ENCODE measurements around the gene CIRBP. TPM values are rescaled to one million over a fixed set of nuclear protein-coding genes. Genes with fewer than 3 reads are reported as not detected.

The CIRBP gene
- total and polyA plus RNA-seq, 4 donors: 41.1 to 135 (median 96.9) TPM

- 23% methylated on average over 29 of the region's 29 CpGs for WGBS
- H3K9ac ChIP-seq (ENCODE audit: low read depth in 1 of 2, low read length in 2 of 2): peak overlapping the region in 1 of 2 donors; percentile 30
These were observed 14.2 kb downstream of the CIRBP start for GRCh38 chr19:1283207-1283916.

DNA sequence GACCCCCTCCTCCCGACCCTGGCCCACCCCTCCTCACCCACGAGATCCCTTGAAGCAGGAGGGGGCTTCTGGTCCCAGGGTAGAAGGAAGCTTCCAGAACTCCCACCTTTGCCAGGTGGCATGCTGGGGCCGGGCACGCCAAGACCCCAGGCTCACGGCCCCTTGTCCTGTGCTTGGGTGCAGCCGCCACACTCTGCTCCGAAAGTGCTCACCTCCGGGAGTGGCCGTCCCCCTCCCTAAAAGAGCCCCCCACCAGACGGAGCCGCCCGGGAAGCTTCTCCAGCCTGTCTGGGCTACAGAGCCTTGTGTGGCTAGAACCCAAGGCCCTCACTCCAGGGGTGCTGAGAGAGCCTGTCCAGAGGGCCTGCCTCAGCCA is 14.8 kb downstream of the CIRBP start:
- TF ChIP-seq YY1 (IDR thresholded peaks at IDR 0.05) (no peak), JUND (IDR thresholded peaks at IDR 0.05) (no peak), GABPA (IDR thresholded peaks at IDR 0.05 in 1 of 2, conservative IDR thresholded peaks at IDR 0.05 in 1 of 2) (no peak), FOXA2 (IDR thresholded peaks at IDR 0.05) (no peak), TAF1 (conservative IDR thresholded peaks at IDR 0.05) (no peak)
- TF ChIP-seq, protein P1, sequence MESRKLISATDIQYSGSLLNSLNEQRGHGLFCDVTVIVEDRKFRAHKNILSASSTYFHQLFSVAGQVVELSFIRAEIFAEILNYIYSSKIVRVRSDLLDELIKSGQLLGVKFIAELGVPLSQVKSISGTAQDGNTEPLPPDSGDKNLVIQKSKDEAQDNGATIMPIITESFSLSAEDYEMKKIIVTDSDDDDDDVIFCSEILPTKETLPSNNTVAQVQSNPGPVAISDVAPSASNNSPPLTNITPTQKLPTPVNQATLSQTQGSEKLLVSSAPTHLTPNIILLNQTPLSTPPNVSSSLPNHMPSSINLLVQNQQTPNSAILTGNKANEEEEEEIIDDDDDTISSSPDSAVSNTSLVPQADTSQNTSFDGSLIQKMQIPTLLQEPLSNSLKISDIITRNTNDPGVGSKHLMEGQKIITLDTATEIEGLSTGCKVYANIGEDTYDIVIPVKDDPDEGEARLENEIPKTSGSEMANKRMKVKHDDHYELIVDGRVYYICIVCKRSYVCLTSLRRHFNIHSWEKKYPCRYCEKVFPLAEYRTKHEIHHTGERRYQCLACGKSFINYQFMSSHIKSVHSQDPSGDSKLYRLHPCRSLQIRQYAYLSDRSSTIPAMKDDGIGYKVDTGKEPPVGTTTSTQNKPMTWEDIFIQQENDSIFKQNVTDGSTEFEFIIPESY (IDR thresholded peaks at IDR 0.05): no peak
- whole genome bisulfite sequencing: 71% methylated on average over 12 of the region's 12 CpGs
- Histone ChIP-seq H3K27ac (ENCODE audit: low read depth in 1 of 2, low read length in 2 of 2) (peak overlapping the region; percentile 82 to 90), H3K4me3 (ENCODE audit: low read depth in 1 of 3, low read length in 3 of 3) (peak overlapping the region; percentile 27 to 55 (median 54)), H3K36me3 (ENCODE audit: control insufficient read depth in 4 of 4, insufficient read depth in 3 of 4, low read depth in 1 of 4, low read length in 3 of 4) (peaks cover 0 to 4% (median 3%) of the 10 kb centered on the region in 4 donors), H3K9me3 (ENCODE audit: control insufficient read depth in 4 of 4, low read length in 3 of 4) (no peaks in the 10 kb centered on the region), H3K27me3 (ENCODE audit: control insufficient read depth in 4 of 4, insufficient read depth in 4 of 4, low read length in 3 of 4) (no peaks in the 10 kb centered on the region), H3K9ac (ENCODE audit: low read depth in 1 of 2, low read length in 2 of 2) (no peak overlapping the region), H3K4me1 (ENCODE audit: control insufficient read depth in 4 of 4, insufficient read depth in 4 of 4, low read length in 3 of 4) (peaks cover 15 to 57% (median 37%) of the 10 kb centered on the region in 4 donors)
- no peak for DNase-seq (ENCODE audit: low spot score)

More at GRCh38 chr19:1283207-1283916, 14.2 kb downstream of the CIRBP start:
- peak; percentile 97 to 98 for TF ChIP-seq RXRA (IDR thresholded peaks at IDR 0.05)
- TF ChIP-seq RAD21 (IDR thresholded peaks at IDR 0.05): peak in 1 of 2 donors; percentile 27
- peak; percentile 43 for TF ChIP-seq YY1 (IDR thresholded peaks at IDR 0.05)
- peak; percentile 73 for TF ChIP-seq HNF4G (IDR thresholded peaks at IDR 0.05)
- TF ChIP-seq GABPA (IDR thresholded peaks at IDR 0.05 in 1 of 2, conservative IDR thresholded peaks at IDR 0.05 in 1 of 2): no peak
- peak in 1 of 2 donors; percentile 25 for TF ChIP-seq JUND (IDR thresholded peaks at IDR 0.05)
- TF ChIP-seq EGR1 (IDR thresholded peaks at IDR 0.05; ENCODE audit: low read depth in 2 of 2): peak in 1 of 2 donors; percentile 50
- TF ChIP-seq NR2F2 (IDR thresholded peaks at IDR 0.05): peak; percentile 90
- TF ChIP-seq HNF4A (conservative IDR thresholded peaks at IDR 0.05): peak; percentile 91 to 92
- no peak for TF ChIP-seq MAX (IDR thresholded peaks at IDR 0.05)
- TF ChIP-seq SP1 (IDR thresholded peaks at IDR 0.05): peak; percentile 67
- TF ChIP-seq TAF1 (conservative IDR thresholded peaks at IDR 0.05): no peak
- Histone ChIP-seq H3K4me1 (ENCODE audit: control insufficient read depth in 4 of 4, insufficient read depth in 4 of 4, low read length in 3 of 4) (peaks cover 15 to 51% (median 35%) of the 10 kb centered on the region in 4 donors), H3K9me3 (ENCODE audit: control insufficient read depth in 4 of 4, low read length in 3 of 4) (no peaks in the 10 kb centered on the region), H3K27ac (ENCODE audit: low read depth in 1 of 2, low read length in 2 of 2) (peak overlapping the region; percentile 82 to 90), H3K27me3 (ENCODE audit: control insufficient read depth in 4 of 4, insufficient read depth in 4 of 4, low read length in 3 of 4) (no peaks in the 10 kb centered on the region), H3K4me3 (ENCODE audit: low read depth in 1 of 3, low read length in 3 of 3) (peak overlapping the region; percentile 27 to 55 (median 54)), H3K36me3 (ENCODE audit: control insufficient read depth in 4 of 4, insufficient read depth in 3 of 4, low read depth in 1 of 4, low read length in 3 of 4) (peaks cover 0 to 5% (median 4%) of the 10 kb centered on the region in 4 donors)
- DNase-seq (ENCODE audit: low spot score): no peak

- no peaks in the 10 kb centered on the region for H3K27me3 ChIP-seq (ENCODE audit: control insufficient read depth in 4 of 4, insufficient read depth in 4 of 4, low read length in 3 of 4)
- no peak for DNase-seq (ENCODE audit: low spot score)
- peak overlapping the region in 1 of 3 donors; percentile 54 for H3K4me3 ChIP-seq (ENCODE audit: low read depth in 1 of 3, low read length in 3 of 3)
- peak overlapping the region; percentile 82 to 90 for H3K27ac ChIP-seq (ENCODE audit: low read depth in 1 of 2, low read length in 2 of 2)
- H3K9ac ChIP-seq (ENCODE audit: low read depth in 1 of 2, low read length in 2 of 2): no peak overlapping the region
- peaks cover 15 to 60% (median 37%) of the 10 kb centered on the region in 4 donors for H3K4me1 ChIP-seq (ENCODE audit: control insufficient read depth in 4 of 4, insufficient read depth in 4 of 4, low read length in 3 of 4)
- no peaks in the 10 kb centered on the region for H3K9me3 ChIP-seq (ENCODE audit: control insufficient read depth in 4 of 4, low read length in 3 of 4)
- no peaks in the 10 kb centered on the region for H3K36me3 ChIP-seq (ENCODE audit: control insufficient read depth in 4 of 4, insufficient read depth in 3 of 4, low read depth in 1 of 4, low read length in 3 of 4)
- 27% methylated on average over 20 of the region's 20 CpGs for WGBS
- TF ChIP-seq RAD21 (IDR thresholded peaks at IDR 0.05) (peak in 1 of 2 donors; percentile 9), NR2F2 (IDR thresholded peaks at IDR 0.05) (no peak), FOXA2 (IDR thresholded peaks at IDR 0.05) (no peak), SP1 (IDR thresholded peaks at IDR 0.05) (peak; percentile 72), GABPA (IDR thresholded peaks at IDR 0.05 in 1 of 2, conservative IDR thresholded peaks at IDR 0.05 in 1 of 2) (no peak), HNF4A (conservative IDR thresholded peaks at IDR 0.05) (peak; percentile 80 to 82), ATF3 (IDR thresholded peaks at IDR 0.05) (no peak), HNF4G (IDR thresholded peaks at IDR 0.05) (peak; percentile 36), TAF1 (conservative IDR thresholded peaks at IDR 0.05) (no peak)
- TF ChIP-seq, protein P1 (IDR thresholded peaks at IDR 0.05): no peak
- TF ChIP-seq, protein P2, sequence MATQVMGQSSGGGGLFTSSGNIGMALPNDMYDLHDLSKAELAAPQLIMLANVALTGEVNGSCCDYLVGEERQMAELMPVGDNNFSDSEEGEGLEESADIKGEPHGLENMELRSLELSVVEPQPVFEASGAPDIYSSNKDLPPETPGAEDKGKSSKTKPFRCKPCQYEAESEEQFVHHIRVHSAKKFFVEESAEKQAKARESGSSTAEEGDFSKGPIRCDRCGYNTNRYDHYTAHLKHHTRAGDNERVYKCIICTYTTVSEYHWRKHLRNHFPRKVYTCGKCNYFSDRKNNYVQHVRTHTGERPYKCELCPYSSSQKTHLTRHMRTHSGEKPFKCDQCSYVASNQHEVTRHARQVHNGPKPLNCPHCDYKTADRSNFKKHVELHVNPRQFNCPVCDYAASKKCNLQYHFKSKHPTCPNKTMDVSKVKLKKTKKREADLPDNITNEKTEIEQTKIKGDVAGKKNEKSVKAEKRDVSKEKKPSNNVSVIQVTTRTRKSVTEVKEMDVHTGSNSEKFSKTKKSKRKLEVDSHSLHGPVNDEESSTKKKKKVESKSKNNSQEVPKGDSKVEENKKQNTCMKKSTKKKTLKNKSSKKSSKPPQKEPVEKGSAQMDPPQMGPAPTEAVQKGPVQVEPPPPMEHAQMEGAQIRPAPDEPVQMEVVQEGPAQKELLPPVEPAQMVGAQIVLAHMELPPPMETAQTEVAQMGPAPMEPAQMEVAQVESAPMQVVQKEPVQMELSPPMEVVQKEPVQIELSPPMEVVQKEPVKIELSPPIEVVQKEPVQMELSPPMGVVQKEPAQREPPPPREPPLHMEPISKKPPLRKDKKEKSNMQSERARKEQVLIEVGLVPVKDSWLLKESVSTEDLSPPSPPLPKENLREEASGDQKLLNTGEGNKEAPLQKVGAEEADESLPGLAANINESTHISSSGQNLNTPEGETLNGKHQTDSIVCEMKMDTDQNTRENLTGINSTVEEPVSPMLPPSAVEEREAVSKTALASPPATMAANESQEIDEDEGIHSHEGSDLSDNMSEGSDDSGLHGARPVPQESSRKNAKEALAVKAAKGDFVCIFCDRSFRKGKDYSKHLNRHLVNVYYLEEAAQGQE (IDR thresholded peaks at IDR 0.05): peak; percentile 11
These were observed 15.3 kb downstream of the CIRBP start for GRCh38 chr19:1284293-1284978.

Data from liver (tissue), 9 donors.